ENCODE results near the gene PRDM16. TPM values are rescaled to one million over a fixed set of nuclear protein-coding genes. Genes with fewer than 3 reads are reported as not detected.

The PRDM16 gene
- polyA plus RNA-seq, 1 experiment: 0.06 TPM

DNA sequence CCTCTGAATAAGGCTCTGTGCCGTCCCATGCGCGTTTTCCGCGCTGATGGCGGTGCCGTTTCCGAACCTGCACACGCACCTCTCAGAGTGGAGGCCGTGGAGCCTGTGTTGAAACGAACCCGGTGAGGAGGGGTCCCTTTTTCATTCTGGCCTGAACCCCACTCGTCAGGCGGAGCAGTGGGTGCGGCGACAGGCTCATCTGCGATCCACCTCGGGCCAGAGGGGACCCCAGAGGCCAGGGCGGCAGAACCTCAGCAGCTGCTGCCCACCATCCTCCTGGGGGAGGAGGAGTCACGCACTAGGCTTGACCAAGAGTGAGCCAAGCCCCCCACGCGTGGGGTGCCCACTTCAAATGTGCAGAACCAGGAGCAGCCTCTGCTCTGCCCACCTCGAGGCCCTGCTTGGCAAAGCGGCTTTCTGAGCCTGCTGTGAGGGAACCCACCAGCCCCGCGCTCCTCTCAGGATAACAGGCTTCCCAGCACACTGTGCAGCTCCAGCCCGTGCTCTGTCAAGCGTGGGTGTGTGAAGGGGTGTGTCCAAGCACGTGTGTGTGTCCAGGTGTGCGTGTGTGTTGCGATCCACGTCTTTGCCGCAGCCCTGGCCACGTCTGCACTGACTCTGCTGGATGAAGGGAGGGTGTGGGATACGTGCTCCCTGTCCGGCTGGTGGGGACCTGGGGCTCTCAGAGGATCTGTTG is 6.8 kb downstream of the PRDM16 start:
- H3K9me3 ChIP-seq (ENCODE audit: control insufficient read depth, insufficient read depth, low read length): peaks cover 13% of the 10 kb centered on the region; the same call in 1 of the 2 replicates
- peaks cover 36% of the 10 kb centered on the region for H3K27me3 ChIP-seq (ENCODE audit: control insufficient read depth, insufficient read depth, low read length)
- no peak overlapping the region for H3K4me3 ChIP-seq (ENCODE audit: low read depth, low read length)
- TF ChIP-seq, protein P1, sequence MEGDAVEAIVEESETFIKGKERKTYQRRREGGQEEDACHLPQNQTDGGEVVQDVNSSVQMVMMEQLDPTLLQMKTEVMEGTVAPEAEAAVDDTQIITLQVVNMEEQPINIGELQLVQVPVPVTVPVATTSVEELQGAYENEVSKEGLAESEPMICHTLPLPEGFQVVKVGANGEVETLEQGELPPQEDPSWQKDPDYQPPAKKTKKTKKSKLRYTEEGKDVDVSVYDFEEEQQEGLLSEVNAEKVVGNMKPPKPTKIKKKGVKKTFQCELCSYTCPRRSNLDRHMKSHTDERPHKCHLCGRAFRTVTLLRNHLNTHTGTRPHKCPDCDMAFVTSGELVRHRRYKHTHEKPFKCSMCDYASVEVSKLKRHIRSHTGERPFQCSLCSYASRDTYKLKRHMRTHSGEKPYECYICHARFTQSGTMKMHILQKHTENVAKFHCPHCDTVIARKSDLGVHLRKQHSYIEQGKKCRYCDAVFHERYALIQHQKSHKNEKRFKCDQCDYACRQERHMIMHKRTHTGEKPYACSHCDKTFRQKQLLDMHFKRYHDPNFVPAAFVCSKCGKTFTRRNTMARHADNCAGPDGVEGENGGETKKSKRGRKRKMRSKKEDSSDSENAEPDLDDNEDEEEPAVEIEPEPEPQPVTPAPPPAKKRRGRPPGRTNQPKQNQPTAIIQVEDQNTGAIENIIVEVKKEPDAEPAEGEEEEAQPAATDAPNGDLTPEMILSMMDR (IDR thresholded peaks at IDR 0.05; ENCODE audit: low read depth, low read length): no peak
- no peak for DNase-seq (ENCODE audit: low read depth, low spot score)
- CTCF ChIA-PET: no interaction called here
- POLR2A ChIA-PET: no interaction called here
- H3K27ac ChIP-seq (ENCODE audit: low read depth, low read length): no peak overlapping the region

DNA sequence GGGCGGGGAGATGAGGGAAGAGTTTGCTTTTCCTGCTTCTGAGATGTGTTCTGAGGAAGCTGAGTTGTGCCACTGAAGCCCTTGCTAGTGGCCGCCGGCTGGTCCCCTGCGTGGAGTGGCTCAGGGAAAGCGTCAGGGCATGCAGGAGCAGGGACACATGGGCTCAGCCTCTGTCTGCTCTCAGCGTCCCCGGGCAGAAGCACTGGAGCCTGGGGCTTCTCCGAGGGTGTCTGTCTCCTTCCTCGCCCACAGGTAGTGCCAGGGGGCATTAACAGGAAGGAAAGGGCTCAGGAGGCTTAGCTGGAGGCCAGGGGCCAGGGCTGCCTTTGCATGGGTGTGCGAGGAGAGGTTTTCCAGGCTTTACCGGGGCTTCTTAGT is 7.3 kb downstream of the PRDM16 start:
- TF ChIP-seq, protein P1 (IDR thresholded peaks at IDR 0.05; ENCODE audit: low read depth, low read length): no peak
- H3K27me3 ChIP-seq (ENCODE audit: control insufficient read depth, insufficient read depth, low read length): peaks cover 31% of the 10 kb centered on the region
- H3K9me3 ChIP-seq (ENCODE audit: control insufficient read depth, insufficient read depth, low read length): peaks cover 9% of the 10 kb centered on the region; the same call in 1 of the 2 replicates
- ChIA-PET CTCF (no interaction called here), POLR2A (no interaction called here)
- H3K4me3 ChIP-seq (ENCODE audit: low read depth, low read length): no peak overlapping the region
- no peak for DNase-seq (ENCODE audit: low read depth, low spot score)
- no peak overlapping the region for H3K27ac ChIP-seq (ENCODE audit: low read depth, low read length)

DNA sequence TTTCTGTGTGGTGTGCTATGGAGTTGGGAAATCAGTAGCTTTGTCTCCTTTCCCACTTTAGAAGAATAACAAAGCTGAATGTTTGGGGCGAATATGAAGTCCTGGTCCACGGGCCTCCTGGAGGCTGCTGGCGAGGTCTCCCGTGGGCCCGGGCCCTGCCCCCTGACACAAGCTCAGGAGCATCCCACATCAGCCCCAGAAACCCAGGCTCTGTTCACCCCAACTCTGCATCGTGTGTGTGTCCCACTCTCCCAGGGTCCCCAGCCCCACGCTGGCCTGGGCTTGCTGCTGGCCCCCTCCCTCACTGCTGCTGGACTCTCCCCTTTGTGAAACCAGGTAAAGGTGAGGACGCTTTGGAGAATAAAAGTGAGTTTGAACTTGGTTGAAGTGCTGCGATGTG is 8.1 kb downstream of the PRDM16 start:
- no peak for DNase-seq (ENCODE audit: low read depth, low spot score)

DNA sequence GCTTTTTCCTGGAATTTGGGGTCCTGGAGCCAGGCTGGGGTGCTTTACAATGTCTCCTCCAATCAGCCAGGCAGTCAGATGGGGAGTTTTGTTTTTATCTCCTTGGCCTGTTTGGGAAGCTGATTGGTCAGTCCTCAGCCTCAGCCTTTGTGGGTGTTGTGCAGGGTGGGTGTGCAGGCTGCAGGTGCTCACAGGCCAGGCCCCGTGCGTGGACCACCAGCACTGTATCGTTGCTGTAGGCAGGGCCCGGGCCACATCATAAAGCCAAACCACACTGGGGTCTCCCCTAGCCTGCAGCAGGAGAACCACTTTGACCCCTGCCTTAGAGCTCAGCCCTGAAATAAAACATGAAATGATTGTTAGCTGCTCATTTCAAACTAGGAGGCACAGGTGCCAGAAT is 8.6 kb downstream of the PRDM16 start:
- ChIA-PET POLR2A (no interaction called here), CTCF (no interaction called here)
- Histone ChIP-seq H3K9me3 (ENCODE audit: control insufficient read depth, insufficient read depth, low read length) (peaks cover 4% of the 10 kb centered on the region; the same call in 1 of the 2 replicates), H3K27ac (ENCODE audit: low read depth, low read length) (no peak overlapping the region), H3K4me3 (ENCODE audit: low read depth, low read length) (no peak overlapping the region), H3K27me3 (ENCODE audit: control insufficient read depth, insufficient read depth, low read length) (peaks cover 19% of the 10 kb centered on the region)
- no peak for DNase-seq (ENCODE audit: low read depth, low spot score)
- TF ChIP-seq, protein P1 (IDR thresholded peaks at IDR 0.05; ENCODE audit: low read depth, low read length): no peak

More for the DNA sequence above, 8.1 kb downstream of the PRDM16 start:
- no peak overlapping the region for H3K4me3 ChIP-seq (ENCODE audit: low read depth, low read length)
- H3K9me3 ChIP-seq (ENCODE audit: control insufficient read depth, insufficient read depth, low read length): peaks cover 9% of the 10 kb centered on the region; the same call in 1 of the 2 replicates
- ChIA-PET POLR2A (no interaction called here), CTCF (no interaction called here)
- no peak overlapping the region for H3K27ac ChIP-seq (ENCODE audit: low read depth, low read length)
- peaks cover 24% of the 10 kb centered on the region for H3K27me3 ChIP-seq (ENCODE audit: control insufficient read depth, insufficient read depth, low read length)
- TF ChIP-seq, protein P1 (IDR thresholded peaks at IDR 0.05; ENCODE audit: low read depth, low read length): no peak

DNA sequence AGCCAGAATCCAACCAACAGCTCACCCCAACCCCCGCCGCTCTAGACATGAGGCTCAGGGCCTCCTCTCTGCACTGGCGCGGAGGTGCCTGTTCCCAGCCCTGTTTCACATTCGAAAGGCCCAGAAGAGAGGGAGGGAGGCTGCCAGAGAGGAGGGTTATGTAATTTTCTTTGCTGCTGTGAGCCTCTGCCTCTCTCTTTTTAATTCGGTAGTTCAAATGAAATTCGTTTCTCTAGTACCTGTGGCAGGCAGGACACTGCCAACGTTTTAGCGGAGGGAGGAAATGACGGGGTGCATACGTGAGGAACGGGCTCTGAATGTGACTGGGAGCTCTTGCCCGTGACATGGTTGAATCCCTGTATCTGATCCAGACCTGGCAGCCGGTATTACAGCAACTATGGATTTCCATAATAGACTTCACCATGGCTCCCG is 9.4 kb downstream of the PRDM16 start:
- CTCF ChIA-PET: no interaction called here
- H3K4me3 ChIP-seq (ENCODE audit: low read depth, low read length): no peak overlapping the region

More for the DNA sequence above, 9.4 kb downstream of the PRDM16 start:
- TF ChIP-seq, protein P1 (IDR thresholded peaks at IDR 0.05; ENCODE audit: low read depth, low read length): no peak
- DNase-seq (ENCODE audit: low read depth, low spot score): no peak
- Histone ChIP-seq H3K9me3 (ENCODE audit: control insufficient read depth, insufficient read depth, low read length) (no peaks in the 10 kb centered on the region; the same call in 1 of the 2 replicates), H3K27ac (ENCODE audit: low read depth, low read length) (no peak overlapping the region), H3K27me3 (ENCODE audit: control insufficient read depth, insufficient read depth, low read length) (peaks cover 11% of the 10 kb centered on the region)
- POLR2A ChIA-PET: no interaction called here

Data from AG04450 (cell line).